Transverse colon (tissue), 4 donors: ENCODE data around the gene IL22RA1. TPM values are rescaled to one million over a fixed set of nuclear protein-coding genes. Genes with fewer than 3 reads are reported as not detected.

Source experiments
- DNase-seq: peaks from one replicate; pipeline ENCODE4 v3.0.0-alpha.2; 2019
- H3K27ac ChIP-seq, 4 donors: fragments of 200-600 bp; sonication (generic); 2 replicates each; pipeline ENCODE4 v1.5.1; 2016 to 2018; ENCODE audit warnings: inconsistent platforms in 4 of 4
- H3K27me3 ChIP-seq: fragments of 200-600 bp; sonication (generic); 2 replicates; pipeline ENCODE4 v1.5.1; 2017; ENCODE audit warnings: inconsistent platforms
- H3K36me3 ChIP-seq, 4 donors: fragments of 200-600 bp; sonication (generic); 2 replicates each; pipeline ENCODE4 v1.5.1; 2017 to 2019; ENCODE audit warnings: inconsistent platforms in 4 of 4
- H3K4me1 ChIP-seq, 4 donors: fragments of 200-600 bp; sonication (generic); 2 replicates each; pipeline ENCODE4 v1.5.1; 2017 to 2020; ENCODE audit warnings: inconsistent platforms in 4 of 4
- H3K4me3 ChIP-seq, 4 donors: fragments of 200-600 bp; sonication (generic); 1 replicate in 1 of 4; 2 replicates in 3 of 4; pipeline versions ENCODE4 v1.5.1 to v1.6.1; 2017 to 2019; ENCODE audit warnings: inconsistent platforms in 4 of 4
- H3K9me3 ChIP-seq, 2 donors: fragments of 200-600 bp; sonication (generic); 2 replicates each; pipeline ENCODE4 v1.5.1; 2017 to 2019; ENCODE audit warnings: inconsistent platforms in 2 of 2
- EP300 ChIP-seq: sonication (generic); formaldehyde crosslinking; IDR thresholded peaks from one replicate; pipeline ENCODE4 v1.6.1; 2017; ENCODE audit warnings: antibody characterized with exemption, low read depth
- POLR2A ChIP-seq: fragments of 450-650 bp; IDR thresholded peaks from one replicate; pipeline ENCODE4 v1.6.1; 2016; ENCODE audit warnings: antibody characterized with exemption, mild to moderate bottlenecking, moderate library complexity
- POLR2AphosphoS5 ChIP-seq, 3 donors: sonication (generic); formaldehyde crosslinking; IDR thresholded peaks; one replicate each; pipeline ENCODE4 v1.6.1; 2016; ENCODE audit warnings: antibody characterized with exemption in 3 of 3
- WGBS, 2 donors: methylation state at CpG; one replicate each; pipeline ENCODE4 v1.1.5; 2018; ENCODE audit warnings: low coverage in 1 of 2; 5-methylcytosine and 5-hydroxymethylcytosine counted together
- in situ Hi-C, 4 donors: fragments of 200-750 bp; cut with MboI; loops; one replicate each; pipeline versions ENCODE4 v1.15.0 to v1.15.1; 2017; ENCODE audit warnings: low sequenced_read_pairs in 3 of 4, low pct_ligation_motif_present in 1 of 4, low pct_unique_long_range_greater_than_20kb in 1 of 4
- intact Hi-C: fragments of 100-400 bp; cut with DNase I; formaldehyde crosslinking; loops from one replicate; pipeline ENCODE4 v1.15.1; 2023; ENCODE audit warnings: low total_unique reads
- total RNA-seq, 4 donors: library from RNA; depleted of rRNA; stranded (reverse); fragments of >200 nt; gene quantifications; one replicate each; pipeline ENCODE4 v1.1.0, GENCODE V29; 2016
- TF ChIP-seq, protein P1 (sequence below), 5 experiments: fragments of 200-600 bp in 3 of 5; fragments of 450-650 bp in 2 of 5; sonication (generic) in 3 of 5; IDR thresholded peaks; 1 replicate in 2 of 5; 2 replicates in 3 of 5; pipeline ENCODE4 v1.5.1; 2016 to 2017; ENCODE audit warnings: antibody characterized with exemption in 5 of 5, inconsistent platforms in 3 of 5, mild to moderate bottlenecking in 2 of 5, moderate library complexity in 1 of 5

The IL22RA1 gene
- total RNA-seq, 4 donors from 2014 or later, result 4.4 to 29.2 (median 27.3) TPM

DNA sequence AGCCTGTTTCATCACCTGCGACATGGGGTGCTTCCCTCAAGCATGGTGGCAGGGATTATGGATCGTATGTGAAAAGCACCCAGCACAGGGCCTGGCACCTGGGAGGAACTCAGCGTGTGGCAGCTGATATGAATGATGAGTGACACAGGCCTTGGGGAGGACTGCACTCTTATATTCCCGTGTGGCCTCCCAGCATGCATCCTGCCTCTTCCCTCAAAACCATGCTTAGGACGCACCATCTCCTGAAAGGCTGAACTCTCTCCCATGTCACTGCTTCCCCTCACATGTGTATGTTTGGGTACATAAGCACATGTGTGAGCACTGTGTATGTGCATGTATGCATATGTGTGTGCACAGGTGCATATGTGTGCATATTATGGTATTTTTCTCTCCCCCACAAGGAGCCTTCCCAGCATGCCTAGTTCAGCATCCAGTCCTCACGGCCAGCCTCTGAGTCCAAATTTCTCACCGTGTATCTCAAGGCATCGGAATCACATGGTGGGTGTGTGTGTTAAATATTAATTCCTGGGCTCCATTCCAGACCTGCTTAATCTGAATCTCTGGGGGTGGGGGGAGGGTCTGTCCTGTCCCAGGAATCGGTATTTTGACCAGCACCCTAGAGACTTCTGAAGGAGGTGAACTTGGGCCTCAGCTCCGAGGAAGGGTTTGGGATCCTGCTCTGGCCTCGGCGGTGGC is 43.8 kb downstream of the IL22RA1 start:
- H3K36me3 ChIP-seq, result no peaks in the 10 kb centered on the region

DNA sequence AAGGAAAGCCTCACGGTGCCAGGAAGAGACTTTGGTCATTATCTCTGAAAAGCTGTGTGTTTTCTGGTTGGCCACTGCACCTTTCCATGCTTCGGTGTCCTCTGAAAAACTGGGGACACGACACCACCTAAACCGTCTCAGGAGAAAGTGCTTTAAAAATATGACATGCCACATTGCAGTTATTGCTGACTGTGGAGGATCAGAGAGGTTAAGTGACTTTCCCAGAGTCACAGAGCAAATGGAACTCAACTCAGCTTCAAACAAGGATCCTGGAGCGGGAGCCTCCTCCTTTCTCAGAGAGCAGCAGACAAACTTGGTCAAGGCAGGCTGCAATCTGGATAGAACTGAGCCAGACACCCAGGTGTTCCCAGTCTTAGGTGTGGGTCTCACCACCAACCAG is 44.8 kb downstream of the IL22RA1 start:
- H3K4me1 ChIP-seq, result no peaks in the 10 kb centered on the region
- no peaks in the 10 kb centered on the region for H3K27me3 ChIP-seq
- no peak overlapping the region for H3K27ac ChIP-seq
- H3K9me3 ChIP-seq, result no peaks in the 10 kb centered on the region
- no peaks in the 10 kb centered on the region for H3K36me3 ChIP-seq
- in situ Hi-C loops (no loop called here), intact Hi-C loops (no loop called here)
- TF ChIP-seq, protein P1, sequence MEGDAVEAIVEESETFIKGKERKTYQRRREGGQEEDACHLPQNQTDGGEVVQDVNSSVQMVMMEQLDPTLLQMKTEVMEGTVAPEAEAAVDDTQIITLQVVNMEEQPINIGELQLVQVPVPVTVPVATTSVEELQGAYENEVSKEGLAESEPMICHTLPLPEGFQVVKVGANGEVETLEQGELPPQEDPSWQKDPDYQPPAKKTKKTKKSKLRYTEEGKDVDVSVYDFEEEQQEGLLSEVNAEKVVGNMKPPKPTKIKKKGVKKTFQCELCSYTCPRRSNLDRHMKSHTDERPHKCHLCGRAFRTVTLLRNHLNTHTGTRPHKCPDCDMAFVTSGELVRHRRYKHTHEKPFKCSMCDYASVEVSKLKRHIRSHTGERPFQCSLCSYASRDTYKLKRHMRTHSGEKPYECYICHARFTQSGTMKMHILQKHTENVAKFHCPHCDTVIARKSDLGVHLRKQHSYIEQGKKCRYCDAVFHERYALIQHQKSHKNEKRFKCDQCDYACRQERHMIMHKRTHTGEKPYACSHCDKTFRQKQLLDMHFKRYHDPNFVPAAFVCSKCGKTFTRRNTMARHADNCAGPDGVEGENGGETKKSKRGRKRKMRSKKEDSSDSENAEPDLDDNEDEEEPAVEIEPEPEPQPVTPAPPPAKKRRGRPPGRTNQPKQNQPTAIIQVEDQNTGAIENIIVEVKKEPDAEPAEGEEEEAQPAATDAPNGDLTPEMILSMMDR (IDR thresholded peaks at IDR 0.05), result no peak
- TF ChIP-seq POLR2AphosphoS5 (IDR thresholded peaks at IDR 0.05) (no peak), POLR2A (no peak), EP300 (no peak)
- no peak for DNase-seq
- H3K4me3 ChIP-seq, result no peak overlapping the region
- WGBS, 2 donors, result 90% methylated on average over 5 of the region's 5 CpGs; no CpG with 5 or more reads in 1 of the 2 donors

More for the DNA sequence above, 43.8 kb downstream of the IL22RA1 start:
- in situ Hi-C loops, result no loop called here
- H3K9me3 ChIP-seq, result no peaks in the 10 kb centered on the region
- H3K27me3 ChIP-seq, result no peaks in the 10 kb centered on the region
- intact Hi-C loops, result no loop called here
- no peak overlapping the region for H3K4me3 ChIP-seq
- no peak overlapping the region for H3K27ac ChIP-seq
- 60 to 85% methylated on average over 1 to 11 of the region's 12 CpGs for WGBS, 2 donors
- H3K4me1 ChIP-seq, result no peaks in the 10 kb centered on the region
- TF ChIP-seq POLR2A (no peak), POLR2AphosphoS5 (IDR thresholded peaks at IDR 0.05) (no peak), EP300 (no peak)
- TF ChIP-seq, protein P1 (IDR thresholded peaks at IDR 0.05), result no peak
- no peak for DNase-seq

DNA sequence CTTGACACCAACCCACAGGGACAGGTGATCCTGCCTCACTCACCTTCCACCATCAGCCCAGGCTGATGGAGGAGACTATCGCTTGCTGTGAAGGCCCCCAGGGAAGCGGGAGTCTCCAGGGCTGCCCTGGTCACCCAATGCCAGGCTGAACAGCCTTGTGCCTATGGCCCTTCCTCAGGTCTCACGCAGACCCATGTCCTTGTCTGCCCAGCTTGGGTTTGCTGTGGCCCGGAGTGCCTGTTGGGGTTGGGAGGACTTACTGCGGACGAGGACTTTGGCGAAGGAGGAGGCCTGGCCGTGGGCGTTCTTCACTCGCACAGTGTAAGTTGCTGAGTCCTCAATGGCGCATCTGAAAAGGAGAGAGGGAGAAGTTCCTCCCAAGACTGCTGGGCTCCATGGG is 45.3 kb downstream of the IL22RA1 start:
- DNase-seq, result no peak
- Histone ChIP-seq H3K27ac (no peak overlapping the region), H3K9me3 (no peaks in the 10 kb centered on the region), H3K4me3 (no peak overlapping the region), H3K4me1 (no peaks in the 10 kb centered on the region), H3K27me3 (no peaks in the 10 kb centered on the region), H3K36me3 (no peaks in the 10 kb centered on the region)
- in situ Hi-C loops (no loop called here), intact Hi-C loops (no loop called here)
- WGBS, 2 donors, result 90% methylated on average over 9 of the region's 11 CpGs; no CpG with 5 or more reads in 1 of the 2 donors
- TF ChIP-seq EP300, result no peak
- TF ChIP-seq POLR2A, result no peak
- TF ChIP-seq POLR2AphosphoS5 (IDR thresholded peaks at IDR 0.05), result no peak
- TF ChIP-seq, protein P1 (IDR thresholded peaks at IDR 0.05), result no peak

DNA sequence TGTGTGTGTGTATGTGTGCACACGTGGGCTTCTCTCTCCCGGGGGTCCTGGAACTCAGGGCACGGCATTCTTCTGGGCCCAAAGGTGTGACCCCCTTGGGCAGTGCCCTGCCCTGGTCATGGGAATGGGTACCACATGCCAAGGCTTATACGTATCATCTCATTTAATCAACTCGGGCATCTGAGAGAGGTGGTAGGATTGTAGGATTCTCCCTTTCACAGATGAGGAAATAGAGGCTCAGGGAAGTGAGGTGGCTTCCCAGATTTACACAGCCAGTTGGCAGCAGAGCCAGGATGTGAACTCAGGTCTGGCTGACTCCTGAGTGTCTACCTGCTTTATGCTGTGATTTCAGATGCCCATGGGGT is 46.2 kb downstream of the IL22RA1 start:
- TF ChIP-seq EP300 (no peak), POLR2AphosphoS5 (IDR thresholded peaks at IDR 0.05) (no peak), POLR2A (no peak)
- TF ChIP-seq, protein P1 (IDR thresholded peaks at IDR 0.05), result no peak
- intact Hi-C loops, result no loop called here
- Histone ChIP-seq H3K27me3 (no peaks in the 10 kb centered on the region), H3K27ac (no peak overlapping the region), H3K9me3 (no peaks in the 10 kb centered on the region), H3K4me1 (no peaks in the 10 kb centered on the region), H3K4me3 (no peak overlapping the region), H3K36me3 (no peaks in the 10 kb centered on the region)
- in situ Hi-C loops, result no loop called here
- DNase-seq, result no peak
- WGBS, 2 donors, result 89% methylated on average over 5 of the region's 5 CpGs; no CpG with 5 or more reads in 1 of the 2 donors
